ENCODE results near the gene FRYL. TPM values are rescaled to one million over a fixed set of nuclear protein-coding genes. Genes with fewer than 3 reads are reported as not detected.
"Not testable (repeated sequence)": the region's sequence is repeated elsewhere in the genome, so short reads cannot be mapped to it uniquely, and the experiment has no call there.

FRYL gene
- total RNA-seq, 4 donors from 2014 or later: 43.2 to 92.5 (median 62.1) TPM

DNA sequence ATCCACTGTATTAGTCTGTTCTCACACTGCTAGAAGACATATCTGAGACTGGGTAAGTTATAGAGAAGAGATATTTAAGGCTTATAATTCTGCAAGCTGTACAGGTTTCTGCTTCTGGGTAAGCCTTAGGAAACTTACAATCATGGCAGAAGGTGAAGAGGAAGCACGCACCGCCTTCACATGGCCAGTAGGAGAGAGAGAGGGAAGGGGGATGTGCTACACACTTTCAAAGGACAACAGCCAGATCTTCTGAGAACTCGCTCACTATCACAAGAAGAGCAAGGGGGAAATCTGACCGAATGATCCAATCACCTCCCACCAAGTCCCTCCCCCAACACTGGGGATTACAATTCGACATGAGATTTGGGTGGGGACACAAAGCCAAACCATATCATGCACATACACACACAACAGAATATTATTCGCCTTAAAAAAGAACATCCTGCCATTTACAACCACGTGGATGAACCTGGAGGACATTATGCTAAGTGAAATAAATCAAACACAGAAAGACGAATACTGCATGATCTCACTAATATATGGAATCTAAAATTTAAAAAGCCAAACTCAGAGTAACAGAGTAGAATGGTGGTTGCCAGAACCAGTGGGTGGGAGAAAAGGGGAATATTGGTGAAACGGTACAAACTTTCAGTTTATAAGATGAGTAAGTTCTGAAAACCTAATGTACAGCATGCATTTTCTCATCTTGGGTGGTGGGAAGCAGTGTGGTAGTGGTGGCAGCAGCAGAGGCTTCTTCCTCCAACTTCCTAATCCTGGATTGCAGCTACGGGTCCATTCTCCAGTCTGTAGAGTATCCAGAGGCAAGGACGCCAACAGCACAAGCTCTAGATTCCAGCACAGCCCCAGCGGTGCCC is 12.8 kb downstream of the FRYL start:
- Histone ChIP-seq H3K9me3 (no peaks in the 10 kb centered on the region), H3K4me1 (peaks cover 0 to 39% (median 0%) of the 10 kb centered on the region in 3 donors), H3K4me3 (no peak overlapping the region), H3K36me3 (no peaks in the 10 kb centered on the region), H3K27me3 (no peaks in the 10 kb centered on the region), H3K27ac (no peak overlapping the region)
- no peak for ATAC-seq
- TF ChIP-seq POLR2AphosphoS5 (IDR thresholded peaks at IDR 0.05) (no peak), CTCF (IDR thresholded peaks at IDR 0.05) (no peak), EP300 (IDR thresholded peaks at IDR 0.05) (no peak), POLR2A (IDR thresholded peaks at IDR 0.05) (no peak)
- WGBS, 2 donors (ENCODE audit: low coverage in 1 of 2): 90 to 95% methylated on average over 9 to 11 of the region's 12 CpGs

GRCh38 chr4:48766131-48766792 is 13.8 kb downstream of the FRYL start:
- H3K27ac ChIP-seq: no peak overlapping the region
- H3K4me1 ChIP-seq: peaks cover 0 to 37% (median 0%) of the 10 kb centered on the region in 3 donors
- ATAC-seq: no peak
- no peaks in the 10 kb centered on the region for H3K9me3 ChIP-seq
- no peaks in the 10 kb centered on the region for H3K27me3 ChIP-seq
- TF ChIP-seq POLR2A (IDR thresholded peaks at IDR 0.05) (no peak), CTCF (IDR thresholded peaks at IDR 0.05) (no peak), POLR2AphosphoS5 (IDR thresholded peaks at IDR 0.05) (no peak), EP300 (IDR thresholded peaks at IDR 0.05) (no peak)
- no peak overlapping the region for H3K4me3 ChIP-seq
- H3K36me3 ChIP-seq: no peaks in the 10 kb centered on the region
- 77 to 84% methylated on average over 4 of the region's 4 CpGs for WGBS, 2 donors (ENCODE audit: low coverage in 1 of 2)

DNA sequence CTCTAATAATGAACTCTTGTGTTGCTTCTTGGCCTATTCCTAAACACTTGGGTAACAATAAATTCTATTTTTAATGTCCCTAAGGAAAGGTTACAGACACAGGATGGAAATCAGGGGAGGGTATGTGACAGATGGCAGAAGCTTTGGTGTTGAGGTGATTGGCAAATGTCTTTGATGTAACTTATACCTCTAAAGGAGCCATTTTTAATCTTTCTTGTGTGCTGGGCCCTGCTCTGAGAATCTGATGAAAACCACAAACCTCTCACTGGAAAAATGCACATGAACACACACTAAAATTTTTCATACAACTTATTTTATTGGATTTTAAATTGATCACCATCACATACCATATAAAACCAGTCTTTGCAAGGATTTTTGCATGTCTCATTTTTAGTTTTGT is 17.7 kb downstream of the FRYL start:
- H3K4me1 ChIP-seq: peaks cover 0 to 29% (median 0%) of the 10 kb centered on the region in 3 donors
- ATAC-seq: no peak
- H3K9me3 ChIP-seq: no peaks in the 10 kb centered on the region
- H3K36me3 ChIP-seq: no peaks in the 10 kb centered on the region
- no peaks in the 10 kb centered on the region for H3K27me3 ChIP-seq
- TF ChIP-seq POLR2AphosphoS5 (IDR thresholded peaks at IDR 0.05) (no peak), EP300 (IDR thresholded peaks at IDR 0.05) (no peak), POLR2A (IDR thresholded peaks at IDR 0.05) (no peak), CTCF (IDR thresholded peaks at IDR 0.05) (no peak)
- no peak overlapping the region for H3K27ac ChIP-seq
- H3K4me3 ChIP-seq: no peak overlapping the region

GRCh38 chr4:48761286-48761685 is 18.8 kb downstream of the FRYL start:
- no peak for ATAC-seq
- Histone ChIP-seq H3K9me3 (no peaks in the 10 kb centered on the region), H3K36me3 (no peaks in the 10 kb centered on the region), H3K27me3 (no peaks in the 10 kb centered on the region), H3K4me1 (peaks cover 0 to 32% (median 0%) of the 10 kb centered on the region in 3 donors), H3K27ac (no peak overlapping the region), H3K4me3 (no peak overlapping the region)
- TF ChIP-seq EP300 (IDR thresholded peaks at IDR 0.05): no peak
- no peak for TF ChIP-seq CTCF (IDR thresholded peaks at IDR 0.05)
- no peak for TF ChIP-seq POLR2A (IDR thresholded peaks at IDR 0.05)
- TF ChIP-seq POLR2AphosphoS5 (IDR thresholded peaks at IDR 0.05): no peak
- 80 to 88% methylated on average over 3 of the region's 3 CpGs for WGBS, 2 donors (ENCODE audit: low coverage in 1 of 2)

DNA sequence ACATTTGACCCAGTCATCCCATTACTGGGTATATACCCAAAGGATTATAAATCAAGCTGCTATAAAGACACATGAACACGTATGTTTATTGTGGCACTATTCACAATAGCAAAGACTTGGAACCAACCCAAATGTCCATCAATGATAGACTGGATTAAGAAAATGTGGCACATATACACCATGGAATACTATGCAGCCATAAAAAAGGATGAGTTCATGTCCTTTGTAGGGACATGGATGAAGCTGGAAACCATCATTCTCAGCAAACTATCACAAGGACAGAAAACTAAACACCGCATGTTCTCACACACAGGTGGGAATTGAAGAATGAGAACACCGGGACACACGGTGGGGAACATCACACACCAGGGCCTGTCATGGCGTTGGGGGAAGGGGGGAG is 21.4 kb downstream of the FRYL start:
- H3K4me1 ChIP-seq: peaks cover 0 to 26% (median 0%) of the 10 kb centered on the region in 3 donors
- not testable (repeated sequence) for H3K36me3 ChIP-seq, H3K9me3 ChIP-seq, H3K27ac ChIP-seq, H3K4me3 ChIP-seq, H3K27me3 ChIP-seq, ATAC-seq
- 97% methylated on average over 5 of the region's 5 CpGs; no CpG with 5 or more reads in 1 of the 2 donors for WGBS, 2 donors (ENCODE audit: low coverage in 1 of 2)
